ENCODE results near the gene PER2. TPM values are rescaled to one million over a fixed set of nuclear protein-coding genes. Genes with fewer than 3 reads are reported as not detected.

The PER2 gene
- total and polyA plus RNA-seq, 2 of the 13 experiments (the other 11 are each of a cell fraction or from before 2014, with no cell fraction given), result 5.1 to 9.4 TPM

DNA sequence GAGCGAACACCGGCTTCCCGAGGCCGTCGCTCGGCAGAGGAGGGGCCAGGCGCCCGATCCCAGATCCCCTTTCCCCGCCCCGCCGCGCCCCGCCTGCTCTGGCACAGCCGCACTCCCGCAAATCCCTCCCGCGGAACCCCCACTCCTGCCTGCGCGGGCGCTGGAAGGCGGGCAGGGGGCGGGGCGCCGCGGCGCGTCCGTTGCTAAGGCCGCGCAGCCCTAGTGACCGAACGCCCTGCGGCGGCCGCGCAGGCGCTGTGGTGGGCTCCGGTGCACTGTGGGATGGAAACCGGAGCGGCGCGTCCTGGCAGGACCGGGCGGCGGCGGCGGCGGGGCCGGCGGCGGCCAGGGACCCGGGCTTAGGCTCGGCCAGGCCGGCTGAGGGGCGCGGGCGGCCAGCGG lies 31.8 kb upstream of the PER2 start, which contains the start of gene TRAF3IP1 (continued):
- TF ChIP-seq, protein P1, sequence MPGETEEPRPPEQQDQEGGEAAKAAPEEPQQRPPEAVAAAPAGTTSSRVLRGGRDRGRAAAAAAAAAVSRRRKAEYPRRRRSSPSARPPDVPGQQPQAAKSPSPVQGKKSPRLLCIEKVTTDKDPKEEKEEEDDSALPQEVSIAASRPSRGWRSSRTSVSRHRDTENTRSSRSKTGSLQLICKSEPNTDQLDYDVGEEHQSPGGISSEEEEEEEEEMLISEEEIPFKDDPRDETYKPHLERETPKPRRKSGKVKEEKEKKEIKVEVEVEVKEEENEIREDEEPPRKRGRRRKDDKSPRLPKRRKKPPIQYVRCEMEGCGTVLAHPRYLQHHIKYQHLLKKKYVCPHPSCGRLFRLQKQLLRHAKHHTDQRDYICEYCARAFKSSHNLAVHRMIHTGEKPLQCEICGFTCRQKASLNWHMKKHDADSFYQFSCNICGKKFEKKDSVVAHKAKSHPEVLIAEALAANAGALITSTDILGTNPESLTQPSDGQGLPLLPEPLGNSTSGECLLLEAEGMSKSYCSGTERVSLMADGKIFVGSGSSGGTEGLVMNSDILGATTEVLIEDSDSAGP (CRISPR knock-in tag; IDR thresholded peaks at IDR 0.05; ENCODE audit: borderline replicate concordance), result peak; percentile 52; the same call in 1 of the 2 replicates
- TF ChIP-seq TGIF2 (CRISPR knock-in tag; IDR thresholded peaks at IDR 0.05), result 0 out of 2 replicates have a peak, but pooled peaks have one; percentile 10
- TF ChIP-seq TOE1 (CRISPR knock-in tag; IDR thresholded peaks at IDR 0.05), result no peak
- TF ChIP-seq, protein P2, sequence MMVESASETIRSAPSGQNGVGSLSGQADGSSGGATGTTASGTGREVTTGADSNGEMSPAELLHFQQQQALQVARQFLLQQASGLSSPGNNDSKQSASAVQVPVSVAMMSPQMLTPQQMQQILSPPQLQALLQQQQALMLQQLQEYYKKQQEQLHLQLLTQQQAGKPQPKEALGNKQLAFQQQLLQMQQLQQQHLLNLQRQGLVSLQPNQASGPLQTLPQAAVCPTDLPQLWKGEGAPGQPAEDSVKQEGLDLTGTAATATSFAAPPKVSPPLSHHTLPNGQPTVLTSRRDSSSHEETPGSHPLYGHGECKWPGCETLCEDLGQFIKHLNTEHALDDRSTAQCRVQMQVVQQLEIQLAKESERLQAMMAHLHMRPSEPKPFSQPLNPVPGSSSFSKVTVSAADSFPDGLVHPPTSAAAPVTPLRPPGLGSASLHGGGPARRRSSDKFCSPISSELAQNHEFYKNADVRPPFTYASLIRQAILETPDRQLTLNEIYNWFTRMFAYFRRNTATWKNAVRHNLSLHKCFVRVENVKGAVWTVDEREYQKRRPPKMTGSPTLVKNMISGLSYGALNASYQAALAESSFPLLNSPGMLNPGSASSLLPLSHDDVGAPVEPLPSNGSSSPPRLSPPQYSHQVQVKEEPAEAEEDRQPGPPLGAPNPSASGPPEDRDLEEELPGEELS (CRISPR knock-in tag; IDR thresholded peaks at IDR 0.05), result 0 out of 2 replicates have a peak, but pooled peaks have one; percentile 34
- 0 out of 2 replicates have a peak, but pooled peaks have one; percentile 26 for TF ChIP-seq ZBTB43 (CRISPR knock-in tag; conservative IDR thresholded peaks at IDR 0.05)
- 0 out of 2 replicates have a peak, but pooled peaks have one; percentile 44 for TF ChIP-seq ZNF160 (CRISPR knock-in tag; IDR thresholded peaks at IDR 0.05)
- TF ChIP-seq ZFP36 (IDR thresholded peaks at IDR 0.05; ENCODE audit: borderline replicate concordance, low read depth, low read length, partially characterized antibody), result no peak
- no peak; the same call in 1 of the 2 replicates for TF ChIP-seq ZSCAN25 (CRISPR knock-in tag; IDR thresholded peaks at IDR 0.05)
- peak; percentile 72; the same call in 1 of the 2 replicates for TF ChIP-seq GABPB1 (CRISPR knock-in tag; IDR thresholded peaks at IDR 0.05)
- 0 out of 2 replicates have a peak, but pooled peaks have one; percentile 27 for TF ChIP-seq BCL6 (CRISPR knock-in tag; IDR thresholded peaks at IDR 0.05)
- TF ChIP-seq TFE3 (CRISPR knock-in tag; IDR thresholded peaks at IDR 0.05), result no peak
- TF ChIP-seq, protein P3, sequence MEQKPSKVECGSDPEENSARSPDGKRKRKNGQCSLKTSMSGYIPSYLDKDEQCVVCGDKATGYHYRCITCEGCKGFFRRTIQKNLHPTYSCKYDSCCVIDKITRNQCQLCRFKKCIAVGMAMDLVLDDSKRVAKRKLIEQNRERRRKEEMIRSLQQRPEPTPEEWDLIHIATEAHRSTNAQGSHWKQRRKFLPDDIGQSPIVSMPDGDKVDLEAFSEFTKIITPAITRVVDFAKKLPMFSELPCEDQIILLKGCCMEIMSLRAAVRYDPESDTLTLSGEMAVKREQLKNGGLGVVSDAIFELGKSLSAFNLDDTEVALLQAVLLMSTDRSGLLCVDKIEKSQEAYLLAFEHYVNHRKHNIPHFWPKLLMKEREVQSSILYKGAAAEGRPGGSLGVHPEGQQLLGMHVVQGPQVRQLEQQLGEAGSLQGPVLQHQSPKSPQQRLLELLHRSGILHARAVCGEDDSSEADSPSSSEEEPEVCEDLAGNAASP (CRISPR knock-in tag; IDR thresholded peaks at IDR 0.05; ENCODE audit: borderline replicate concordance), result 0 out of 2 replicates have a peak, but pooled peaks have one; percentile 19
- no peak for TF ChIP-seq ZNF772 (CRISPR knock-in tag; IDR thresholded peaks at IDR 0.05)
- TF ChIP-seq BRF2 (CRISPR knock-in tag; IDR thresholded peaks at IDR 0.05), result no peak
- no peak for TF ChIP-seq ZNF232 (CRISPR knock-in tag; IDR thresholded peaks at IDR 0.05; ENCODE audit: borderline replicate concordance)
- TF ChIP-seq ZNF143 (CRISPR knock-in tag; IDR thresholded peaks at IDR 0.05), result peak; percentile 81
- peak; percentile 60 for TF ChIP-seq RBFOX2 (IDR thresholded peaks at IDR 0.05; ENCODE audit: low read depth, low read length)
- no peak for TF ChIP-seq SOX6 (IDR thresholded peaks at IDR 0.05)
- TF ChIP-seq SOX6 (CRISPR knock-in tag; IDR thresholded peaks at IDR 0.05), result peak; percentile 43; the same call in 1 of the 2 replicates
- peak; percentile 99 for TF ChIP-seq SAP130 (CRISPR knock-in tag; IDR thresholded peaks at IDR 0.05; ENCODE audit: low read depth)
- TF ChIP-seq RNF2 (conservative IDR thresholded peaks at IDR 0.05; ENCODE audit: low read depth), result no peak
- TF ChIP-seq REXO4 (CRISPR knock-in tag; IDR thresholded peaks at IDR 0.05; ENCODE audit: borderline replicate concordance), result no peak
